NCI-H345 treated with DMSO at 0.1 percent for 48 hours (cell line): ENCODE measurements around the gene BTN1A1.

Experiments used
- DNase-seq: peaks from one replicate; lab custom pipeline; 2025; ENCODE audit not compliant: unreplicated experiment; lab: John Stamatoyannopoulos, UW

BTN1A1 gene

GRCh38 chr6:26475823-26476729, 24.0 kb upstream of the BTN1A1 start:
- DNase-seq = no peak

DNA sequence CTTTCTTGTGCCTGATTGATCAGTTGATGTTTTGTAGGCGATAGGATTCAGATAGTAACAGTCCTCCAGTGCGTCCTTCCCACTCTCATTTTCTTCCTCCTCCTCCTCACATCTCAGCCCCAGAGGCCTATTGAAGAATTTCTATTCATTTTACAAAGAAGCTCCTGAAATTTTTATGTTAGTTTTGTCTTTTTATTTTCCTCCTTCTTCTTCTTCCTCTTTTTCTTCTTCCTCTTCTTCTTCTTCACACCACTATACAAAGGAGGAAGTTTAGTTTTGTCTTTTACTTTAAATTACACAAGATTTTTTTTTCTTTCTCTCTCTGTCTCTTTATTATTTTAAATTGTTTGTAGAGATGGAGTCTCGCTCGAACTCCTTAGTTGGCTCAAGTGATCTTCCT, 23.2 kb upstream of the BTN1A1 start:
- no peak for DNase-seq

DNA sequence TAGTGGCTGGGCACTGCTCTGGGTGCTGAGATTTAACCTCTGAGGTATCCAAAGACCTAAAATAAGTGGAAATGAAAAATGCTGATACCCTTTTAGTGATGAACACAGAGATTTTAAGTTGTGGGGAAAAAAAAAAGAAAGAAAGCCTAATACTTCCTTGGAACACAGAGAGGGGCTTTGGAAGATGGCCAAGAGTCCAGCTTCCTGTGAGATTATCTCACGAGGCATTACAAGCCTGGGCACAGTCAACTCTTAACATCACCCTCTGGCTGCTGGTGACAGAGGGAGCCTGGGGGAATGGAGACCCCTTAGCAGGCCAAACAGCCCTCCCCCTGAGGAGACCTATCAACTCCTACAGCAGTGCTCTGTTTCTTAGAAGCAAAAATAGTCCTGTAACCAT, 22.7 kb upstream of the BTN1A1 start:
- no peak for DNase-seq

- no peak for DNase-seq
These were observed 21.8 kb upstream of the BTN1A1 start for GRCh38 chr6:26478100-26478984.

GRCh38 chr6:26478985-26479278, 21.2 kb upstream of the BTN1A1 start:
- no peak for DNase-seq

- DNase-seq = no peak
These were observed 17.8 kb upstream of the BTN1A1 start for GRCh38 chr6:26482338-26482737.

DNA sequence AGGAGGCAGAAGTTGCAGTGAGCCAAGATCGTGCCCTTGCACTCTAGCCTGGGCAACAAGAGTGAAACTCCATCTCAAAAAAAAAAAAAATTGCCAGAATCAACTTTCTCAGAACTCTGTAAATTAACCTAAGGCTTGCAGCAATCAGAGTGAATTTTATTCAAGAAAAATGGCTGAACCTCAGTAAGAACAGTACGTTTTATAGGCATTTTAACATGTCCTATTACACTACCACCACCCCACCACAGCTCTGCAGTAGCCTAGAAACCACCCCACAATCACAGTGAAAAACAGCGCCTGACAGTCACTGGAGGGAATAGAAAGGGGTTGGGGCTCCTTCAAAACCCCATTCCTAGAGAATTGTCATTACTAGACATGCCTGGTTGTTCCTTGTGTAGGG, 16.4 kb upstream of the BTN1A1 start:
- DNase-seq = no peak

DNA sequence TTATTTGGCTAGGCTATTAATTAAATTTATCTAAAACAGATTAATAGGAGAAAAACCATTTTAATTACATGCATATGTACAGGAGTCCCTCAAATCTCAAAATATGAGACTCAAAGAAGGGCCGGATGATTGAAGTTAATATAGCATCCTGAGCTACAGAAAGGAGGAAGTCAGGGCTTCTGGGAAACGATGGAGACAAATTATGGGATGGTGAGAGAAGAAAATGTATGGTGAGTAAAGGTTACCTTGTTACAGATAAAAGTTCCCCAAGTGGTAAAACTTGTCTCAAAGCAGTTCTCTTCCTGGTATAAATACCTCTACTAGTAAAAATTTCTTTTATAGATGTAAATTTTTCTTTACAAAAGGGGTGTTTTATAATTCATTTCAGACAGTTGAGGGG, 15.9 kb upstream of the BTN1A1 start:
- no peak for DNase-seq

- DNase-seq = no peak
These were observed 14.9 kb upstream of the BTN1A1 start for GRCh38 chr6:26485112-26485780.

GRCh38 chr6:26486358-26486757, 13.7 kb upstream of the BTN1A1 start:
- no peak for DNase-seq

DNA sequence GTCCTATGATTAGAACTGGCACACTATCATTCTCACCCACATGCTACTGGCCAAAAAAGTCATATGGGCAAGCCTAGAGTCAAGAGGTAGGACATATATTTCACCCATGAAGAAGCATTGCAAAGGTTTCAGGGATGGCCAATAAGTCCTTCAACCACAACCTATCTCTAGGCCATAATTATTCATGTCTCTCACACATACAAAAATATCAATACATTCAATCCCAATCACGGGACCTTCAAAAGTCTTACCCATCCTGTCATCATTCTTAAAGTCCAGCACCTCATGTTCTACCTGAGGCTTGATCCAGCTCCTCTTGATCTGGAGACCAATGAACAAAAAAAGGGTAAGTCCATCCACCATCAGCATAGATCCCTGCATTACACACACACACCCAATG, 12.6 kb upstream of the BTN1A1 start:
- DNase-seq = no peak

DNA sequence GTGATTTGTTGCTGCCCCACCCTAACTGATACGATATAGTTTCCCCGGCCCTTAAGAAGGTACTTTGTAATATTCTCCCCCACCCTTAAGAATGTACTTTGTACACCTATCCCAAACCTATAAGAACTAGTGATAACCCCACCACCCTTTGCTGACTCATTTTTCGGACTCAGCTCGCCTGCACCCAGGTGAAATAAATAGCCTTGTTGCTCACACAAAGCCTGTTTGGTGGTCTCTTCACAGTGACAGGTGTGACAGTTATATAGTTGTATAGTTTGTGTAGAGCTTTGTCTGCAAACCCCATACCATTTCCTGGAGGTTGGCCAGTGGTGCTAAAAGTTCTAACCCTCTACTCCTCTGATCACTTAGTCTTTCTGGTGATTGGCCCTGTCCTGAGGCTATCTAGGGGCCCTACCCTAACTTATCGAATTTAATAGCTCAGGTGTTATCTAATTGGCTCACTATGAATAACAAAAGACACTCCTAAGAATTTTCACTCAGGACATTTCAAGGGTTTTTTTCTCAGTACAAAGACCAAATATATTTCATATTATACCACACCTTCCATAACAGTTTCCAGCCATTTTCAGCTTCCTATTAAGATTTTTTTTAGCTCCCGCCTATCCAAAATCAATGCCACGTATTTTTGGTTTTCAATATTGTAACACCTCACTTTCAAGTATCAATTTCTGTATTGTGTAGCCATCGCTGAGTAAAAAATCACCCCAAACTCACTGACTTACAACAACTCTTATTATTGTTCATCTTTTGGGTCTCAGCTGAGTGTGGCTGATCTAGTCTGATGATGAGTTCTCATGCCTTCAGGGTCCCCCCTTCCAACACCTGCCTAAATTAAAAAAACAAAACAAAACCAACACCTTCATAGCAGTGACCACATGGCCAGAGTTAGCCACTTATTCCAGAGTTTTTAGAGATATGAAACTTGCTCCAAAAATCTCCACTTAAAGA, 9.8 kb upstream of the BTN1A1 start:
- no peak for DNase-seq

GRCh38 chr6:26491604-26492003, 8.5 kb upstream of the BTN1A1 start:
- DNase-seq = no peak

DNA sequence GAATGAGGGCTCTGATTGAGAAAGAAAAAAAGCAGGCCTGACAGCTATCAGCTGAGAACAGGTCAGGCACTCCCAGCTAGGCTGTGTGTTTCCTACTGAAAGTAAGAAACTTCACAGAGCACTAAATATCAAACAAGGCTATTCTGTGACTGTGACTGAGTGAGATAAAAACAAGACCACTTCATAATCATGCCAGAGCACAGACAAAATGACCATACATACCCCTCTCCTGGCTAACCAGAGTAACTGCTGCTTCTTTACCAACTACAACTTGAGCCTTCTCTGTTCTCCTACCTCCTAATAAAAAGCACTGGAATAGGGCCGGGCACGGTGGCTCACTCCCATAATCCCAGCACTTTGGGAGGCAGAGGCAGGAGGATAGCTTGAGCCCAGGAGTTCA, 6.8 kb upstream of the BTN1A1 start:
- DNase-seq = no peak

GRCh38 chr6:26494117-26494516, 6.0 kb upstream of the BTN1A1 start:
- no peak for DNase-seq

- no peak for DNase-seq
These were observed 4.8 kb upstream of the BTN1A1 start for GRCh38 chr6:26495281-26495680.

DNA sequence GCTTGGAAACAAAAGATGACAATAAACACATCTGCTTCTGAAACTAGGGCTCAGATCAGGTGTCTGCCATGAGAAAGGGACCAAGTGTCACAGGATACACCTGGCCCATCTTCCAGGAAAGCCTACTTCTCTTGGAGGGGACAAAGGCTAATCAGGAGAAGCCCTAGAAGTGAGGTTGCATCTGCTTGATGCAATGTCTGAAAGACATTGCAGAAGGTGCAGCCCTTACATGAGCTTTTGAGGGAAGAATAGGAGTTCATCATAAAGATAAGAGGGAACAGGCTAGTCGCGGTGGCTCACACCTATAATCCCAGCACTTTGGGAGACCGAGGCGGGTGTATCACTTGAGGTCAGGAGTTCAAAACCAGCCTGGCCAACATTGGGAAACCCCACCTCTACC, 2.5 kb upstream of the BTN1A1 start:
- no peak for DNase-seq

DNA sequence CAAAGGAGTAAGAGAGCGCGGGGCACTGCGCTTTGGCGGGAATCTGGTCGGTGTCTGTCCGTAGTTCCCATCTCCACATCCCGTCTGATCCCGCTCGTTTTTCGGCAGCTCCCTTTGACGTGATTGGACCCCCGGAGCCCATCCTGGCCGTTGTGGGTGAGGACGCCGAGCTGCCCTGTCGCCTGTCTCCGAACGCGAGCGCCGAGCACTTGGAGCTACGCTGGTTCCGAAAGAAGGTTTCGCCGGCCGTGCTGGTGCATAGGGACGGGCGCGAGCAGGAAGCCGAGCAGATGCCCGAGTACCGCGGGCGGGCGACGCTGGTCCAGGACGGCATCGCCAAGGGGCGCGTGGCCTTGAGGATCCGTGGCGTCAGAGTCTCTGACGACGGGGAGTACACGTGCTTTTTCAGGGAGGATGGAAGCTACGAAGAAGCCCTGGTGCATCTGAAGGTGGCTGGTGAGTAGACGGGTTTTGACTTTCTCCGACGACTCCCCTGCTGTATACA, 1.4 kb downstream of the BTN1A1 start:
- peak; percentile 24 for DNase-seq

DNA sequence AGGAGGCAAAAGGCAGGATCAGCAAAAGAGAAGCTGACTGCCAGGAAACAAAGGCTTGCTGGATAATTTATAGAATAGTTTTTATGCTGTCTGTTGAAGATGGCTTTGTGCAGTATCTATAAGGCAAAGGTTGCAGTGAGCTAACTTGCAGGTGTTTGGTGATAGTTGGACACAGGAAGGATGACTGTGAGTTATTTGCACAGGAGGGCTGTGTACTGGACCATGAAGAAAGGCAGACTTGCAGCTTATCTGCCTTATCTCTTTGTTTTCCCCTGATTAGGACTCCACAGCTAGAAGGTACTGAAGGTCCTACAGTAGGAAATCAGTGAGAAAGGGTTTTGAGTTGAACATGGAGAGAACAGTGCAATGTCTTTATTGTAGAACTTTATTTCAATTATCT, 2.1 kb downstream of the BTN1A1 start:
- peak; percentile 24 for DNase-seq

GRCh38 chr6:26502626-26503025, 2.5 kb downstream of the BTN1A1 start:
- DNase-seq = no peak
